ENCODE results near the gene DYDC2.

Gene DYDC2

DNA sequence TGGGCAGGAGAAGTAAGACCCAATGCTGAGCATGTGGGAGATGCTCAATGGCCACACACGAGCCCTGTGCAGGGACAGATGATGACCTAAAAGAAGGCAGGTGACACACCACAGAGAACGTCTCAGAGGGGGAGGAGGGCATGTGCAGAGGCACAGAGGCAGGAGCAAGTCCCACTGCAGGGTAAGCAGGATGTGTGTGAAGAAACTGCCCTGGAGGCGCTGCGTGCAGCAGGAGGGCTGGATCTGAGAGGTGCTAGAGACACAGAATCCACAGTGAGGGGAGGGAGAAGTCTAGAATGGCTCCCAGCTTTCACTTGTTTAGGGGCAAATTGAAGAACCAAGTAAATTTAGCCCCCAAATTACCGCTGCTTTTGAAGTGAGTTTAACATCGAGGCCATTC lies 14.9 kb downstream of the DYDC2 start:
- DNase-seq (ENCODE audit: low read depth in 2 of 3, low spot score in 1 of 3), result no peak

DNA sequence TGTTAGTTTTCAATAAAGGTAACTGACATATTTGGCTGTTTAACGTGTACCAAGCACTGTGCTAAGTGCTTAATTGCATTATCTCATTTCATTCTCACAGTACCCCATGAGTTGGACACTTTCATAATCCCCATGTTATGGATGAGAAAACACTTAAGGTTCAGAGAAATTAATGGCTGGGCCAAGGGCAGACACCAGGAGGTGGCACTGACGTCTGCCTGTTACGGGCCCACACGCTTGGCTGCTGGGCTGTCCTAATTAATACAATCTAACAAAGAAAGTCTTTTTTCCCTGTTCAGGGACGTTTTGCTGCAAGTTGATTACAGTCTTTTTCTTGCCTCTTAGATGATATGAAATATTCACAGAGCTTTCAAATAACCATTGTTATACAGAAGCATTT lies 16.1 kb downstream of the DYDC2 start:
- DNase-seq (ENCODE audit: low read depth in 2 of 3, low spot score in 1 of 3), result no peak

DNA sequence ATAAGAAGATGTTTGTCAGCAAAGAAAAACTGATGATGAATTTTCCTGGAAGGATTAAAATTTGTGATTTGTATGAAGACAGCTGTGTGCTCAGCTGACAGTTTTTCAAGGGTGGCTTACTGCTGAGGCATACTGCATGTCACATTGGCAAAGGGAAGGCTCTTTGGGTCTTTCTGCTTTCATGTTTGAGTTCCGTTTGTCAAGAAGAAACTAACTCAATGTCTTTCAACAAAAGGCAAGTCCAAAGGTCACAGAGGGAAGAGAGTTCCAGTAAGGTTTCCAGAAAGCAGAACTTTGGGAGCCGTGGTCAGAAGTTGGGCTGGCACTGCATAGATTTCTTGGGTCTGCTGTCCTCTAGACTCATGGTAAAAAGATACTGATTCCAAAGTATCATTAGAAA lies 16.9 kb downstream of the DYDC2 start:
- DNase-seq (ENCODE audit: low read depth in 2 of 3, low spot score in 1 of 3), result no peak

- DNase-seq (ENCODE audit: low read depth in 2 of 3, low spot score in 1 of 3), result no peak
These were observed 23.1 kb downstream of the DYDC2 start for GRCh38 chr10:80379701-80380100.

- DNase-seq (ENCODE audit: low read depth in 2 of 3, low spot score in 1 of 3), result no peak
These were observed 23.6 kb downstream of the DYDC2 start for GRCh38 chr10:80380185-80380584.

DNA sequence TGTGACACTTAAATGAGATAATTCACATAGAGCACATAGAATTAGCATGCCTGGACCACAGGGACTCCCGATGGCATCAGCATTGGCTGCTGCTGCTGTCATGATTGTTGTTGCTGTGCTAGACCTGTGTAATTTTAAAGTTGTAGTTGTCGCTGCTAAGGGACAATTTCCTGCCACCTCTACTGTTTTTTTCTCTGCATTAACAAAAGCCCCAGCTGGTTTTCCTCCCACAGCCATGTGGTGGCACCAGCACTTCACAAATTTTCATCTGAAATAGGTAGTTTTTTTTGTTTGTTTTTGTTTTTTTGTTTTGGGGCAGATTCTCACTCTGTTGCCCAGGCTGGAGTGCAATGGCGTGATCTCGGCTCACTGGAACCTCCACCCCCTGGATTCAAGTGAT lies 26.4 kb downstream of the DYDC2 start:
- DNase-seq (ENCODE audit: low read depth in 2 of 3, low spot score in 1 of 3), result peak in 1 of 3 donors; percentile 21

DNA sequence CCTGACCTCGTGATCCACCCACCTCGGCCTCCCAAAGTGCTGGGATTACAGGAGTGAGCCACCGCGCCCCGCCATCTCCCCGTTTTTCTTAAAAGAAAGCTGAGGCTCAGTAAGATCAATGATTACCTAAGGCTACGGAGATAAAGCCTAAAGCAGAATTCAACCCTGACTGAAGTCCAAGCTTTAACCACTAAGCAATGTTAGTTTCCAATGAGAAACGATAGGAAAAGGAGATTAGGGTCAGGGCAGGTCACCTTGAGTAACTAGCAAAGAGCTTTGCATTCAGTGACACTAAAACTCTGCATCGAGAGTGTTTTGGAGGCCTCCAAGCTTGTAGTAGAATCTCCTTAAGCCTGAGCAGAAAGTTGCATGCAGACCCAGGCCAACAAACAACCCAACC lies 34.2 kb downstream of the DYDC2 start:
- DNase-seq (ENCODE audit: low read depth in 2 of 3, low spot score in 1 of 3), result no peak

DNA sequence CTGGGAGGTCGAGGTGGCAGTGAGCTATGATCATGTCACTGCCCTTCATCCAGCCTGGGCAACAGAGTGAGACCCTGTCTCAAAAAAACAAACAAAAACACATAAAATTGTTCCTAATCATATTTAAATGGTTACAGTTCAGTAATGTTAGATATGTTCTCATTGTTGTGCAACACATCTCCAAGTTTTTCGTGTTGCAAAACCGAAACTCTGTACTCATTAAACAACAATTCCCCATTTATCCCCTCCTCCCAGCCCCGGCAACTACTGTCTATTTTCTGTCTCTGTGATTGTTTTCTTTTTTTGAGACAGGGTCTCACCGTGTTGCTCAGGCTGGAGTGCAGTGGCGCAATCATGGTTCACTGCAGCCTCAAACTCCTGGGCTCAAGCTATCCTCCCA lies 35.7 kb downstream of the DYDC2 start:
- no peak for DNase-seq (ENCODE audit: low read depth in 2 of 3, low spot score in 1 of 3)

- no peak for DNase-seq (ENCODE audit: low read depth in 2 of 3, low spot score in 1 of 3)
These were observed 37.9 kb downstream of the DYDC2 start for GRCh38 chr10:80394358-80394916.

GRCh38 chr10:80397014-80397413 lies 40.4 kb downstream of the DYDC2 start:
- DNase-seq (ENCODE audit: low read depth in 2 of 3, low spot score in 1 of 3), result no peak

GRCh38 chr10:80400136-80400804 lies 43.7 kb downstream of the DYDC2 start:
- no peak for DNase-seq (ENCODE audit: low read depth in 2 of 3, low spot score in 1 of 3)

- DNase-seq (ENCODE audit: low read depth in 2 of 3, low spot score in 1 of 3), result no peak
These were observed 48.5 kb downstream of the DYDC2 start for GRCh38 chr10:80405035-80405434.

DNA sequence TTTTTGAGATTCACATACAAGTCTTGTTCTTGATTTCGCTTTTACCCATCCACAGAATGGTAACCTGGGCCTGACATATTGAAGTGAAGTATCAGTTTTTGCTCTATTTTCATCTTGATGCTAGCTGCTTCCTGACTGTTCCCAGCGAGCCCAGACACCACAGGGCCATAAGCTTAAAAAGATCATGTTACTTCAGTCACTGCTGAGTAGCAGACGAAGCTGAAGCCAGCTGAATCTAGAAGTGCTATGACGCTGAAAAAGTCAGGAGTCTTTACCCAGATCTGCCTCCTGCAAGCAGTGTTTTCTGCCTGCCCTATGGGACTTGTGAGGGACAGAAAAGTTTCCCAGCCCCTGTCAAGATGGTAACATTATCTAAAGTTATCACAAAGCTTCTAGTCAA lies 49.0 kb downstream of the DYDC2 start:
- no peak for DNase-seq (ENCODE audit: low read depth in 2 of 3, low spot score in 1 of 3)

- DNase-seq (ENCODE audit: low read depth in 2 of 3, low spot score in 1 of 3), result no peak
These were observed 49.6 kb downstream of the DYDC2 start for GRCh38 chr10:80406204-80406603.

DNA sequence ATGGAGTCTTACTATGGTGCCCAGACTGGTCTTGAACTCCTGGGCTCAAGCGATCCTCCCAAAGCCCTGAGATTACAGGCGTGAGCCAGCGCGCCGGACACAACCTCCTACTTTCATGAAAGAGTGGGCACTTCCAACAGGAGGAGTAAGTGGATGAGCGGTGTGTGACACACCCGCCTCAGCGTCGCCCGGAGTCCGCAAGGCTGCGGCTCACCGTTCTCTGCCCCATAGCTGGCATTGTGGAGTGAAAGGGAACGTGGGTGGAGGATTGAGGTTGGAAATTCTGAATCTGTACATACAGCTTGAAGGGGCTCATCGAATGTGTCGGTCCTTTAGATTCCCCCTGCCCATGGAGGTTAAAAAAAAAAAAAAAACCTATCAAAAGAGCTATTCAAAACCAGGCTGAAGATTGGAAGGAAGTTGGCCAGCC lies 51.2 kb downstream of the DYDC2 start:
- DNase-seq (ENCODE audit: low read depth in 2 of 3, low spot score in 1 of 3), result peak; percentile 47 to 67 (median 52)

GRCh38 chr10:80408242-80409101 lies 51.9 kb downstream of the DYDC2 start, which contains the start of gene PRXL2A:
PRXL2A (plus strand) TSS chr10:80408551; CDS start chr10:80420468, 11,917 bp downstream.
- DNase-seq (ENCODE audit: low read depth in 2 of 3, low spot score in 1 of 3), result peak; percentile 66 to 77 (median 76)

DNA sequence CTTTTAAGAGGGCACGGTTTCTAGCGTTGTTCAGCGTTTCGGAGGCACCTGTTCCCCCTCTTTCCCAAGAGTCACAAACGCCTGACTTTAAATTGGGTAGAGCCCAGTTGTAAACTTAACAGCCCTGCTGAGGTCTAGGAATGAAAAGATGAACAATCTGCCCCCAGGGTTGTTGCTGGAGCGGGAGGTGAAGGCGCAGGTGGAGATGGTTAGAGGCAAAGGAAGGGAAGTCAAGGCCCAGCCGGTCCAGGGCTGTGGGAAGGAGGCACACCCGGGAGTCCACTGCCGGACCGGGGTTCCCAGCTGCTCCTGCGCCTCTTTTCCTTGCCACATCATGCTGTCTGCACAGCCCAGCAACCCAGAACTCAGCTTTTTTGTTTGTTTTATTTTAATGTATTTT lies 52.5 kb downstream of the DYDC2 start:
- no peak for DNase-seq (ENCODE audit: low read depth in 2 of 3, low spot score in 1 of 3)

- DNase-seq (ENCODE audit: low read depth in 2 of 3, low spot score in 1 of 3), result no peak
These were observed 53.5 kb downstream of the DYDC2 start for GRCh38 chr10:80410122-80410521.

DNA sequence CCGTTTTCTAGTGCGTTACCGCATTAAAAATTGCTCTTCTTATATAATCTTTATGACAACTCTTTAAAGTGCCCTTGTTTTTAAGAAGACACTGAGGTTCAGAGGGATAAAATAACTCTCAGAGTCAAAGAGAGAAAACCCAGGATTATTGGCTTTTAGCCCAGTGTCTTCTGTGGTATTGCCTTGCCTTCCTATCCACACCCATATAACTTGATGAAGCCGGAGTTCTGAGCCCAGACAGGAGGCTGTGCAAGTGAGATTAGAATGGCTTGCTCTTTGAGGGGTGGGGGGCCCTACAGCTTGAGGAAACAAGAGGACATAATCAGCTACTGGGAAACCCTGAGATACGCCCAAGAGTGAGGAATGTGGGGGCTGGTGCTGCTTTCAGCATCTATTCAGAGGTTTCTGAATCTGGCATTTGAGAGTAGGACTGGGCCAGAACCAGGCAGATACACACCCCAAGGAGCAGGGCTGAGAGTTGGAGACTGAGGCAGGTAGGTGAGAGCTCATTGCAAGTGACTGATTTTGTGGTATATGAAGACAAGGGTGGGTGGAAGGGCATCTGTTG lies 54.1 kb downstream of the DYDC2 start:
- DNase-seq (ENCODE audit: low read depth in 2 of 3, low spot score in 1 of 3), result no peak

GRCh38 chr10:80411267-80411668 lies 54.7 kb downstream of the DYDC2 start:
- no peak for DNase-seq (ENCODE audit: low read depth in 2 of 3, low spot score in 1 of 3)

GRCh38 chr10:80411681-80412220 lies 55.2 kb downstream of the DYDC2 start:
- no peak for DNase-seq (ENCODE audit: low read depth in 2 of 3, low spot score in 1 of 3)

All from stimulated activated CD4-positive, alpha-beta T cell treated with anti-CD3 and anti-CD28 coated beads, Interleukin-12 subunit alpha, Interleukin-12 subunit beta, amount 100 ng/mL, for 48 hours (primary cell).